Ascending aorta (tissue), 2 donors: ENCODE measurements around the gene TECPR1. TPM values are rescaled to one million over a fixed set of nuclear protein-coding genes. Genes with fewer than 3 reads are reported as not detected.

Source experiments
- DNase-seq, 2 donors: peaks; one replicate each; pipeline ENCODE4 v3.0.0-alpha.2; 2019; ENCODE audit warnings: low spot score in 2 of 2
- H3K27ac ChIP-seq, 2 donors: fragments of 200-600 bp; sonication (generic); one replicate each; pipeline ENCODE4 v1.5.1; 2016 to 2017; ENCODE audit warnings: mild to moderate bottlenecking in 1 of 2
- H3K27me3 ChIP-seq: fragments of 200-600 bp; sonication (generic); one replicate; pipeline ENCODE4 v1.5.1; 2017
- H3K36me3 ChIP-seq, 2 donors: fragments of 200-600 bp; sonication (generic); one replicate each; pipeline ENCODE4 v1.5.1; 2016
- H3K4me1 ChIP-seq, 2 donors: fragments of 200-600 bp; sonication (generic); one replicate each; pipeline ENCODE4 v1.5.1; 2016 to 2017; ENCODE audit warnings: mild to moderate bottlenecking in 1 of 2
- H3K4me3 ChIP-seq, 2 donors: fragments of 200-600 bp; sonication (generic); one replicate each; pipeline ENCODE4 v1.5.1; 2016 to 2017; ENCODE audit warnings: mild to moderate bottlenecking in 1 of 2
- H3K9me3 ChIP-seq, 2 donors: fragments of 200-600 bp; sonication (generic); one replicate each; pipeline ENCODE4 v1.5.1; 2016
- CTCF ChIP-seq, 3 experiments: fragments of 200-600 bp in 2 of 3; fragments of 450-650 bp in 1 of 3; sonication (generic) in 2 of 3; IDR thresholded peaks; one replicate each; pipeline ENCODE4 v1.5.1; 2016 to 2019; ENCODE audit warnings: antibody characterized with exemption in 3 of 3, mild to moderate bottlenecking in 1 of 3, moderate library complexity in 1 of 3
- intact Hi-C: fragments of 100-400 bp; cut with DNase I; formaldehyde crosslinking; loops from one replicate; pipeline ENCODE4 v1.15.1; 2023
- total RNA-seq: library from RNA; depleted of rRNA; stranded (reverse); fragments of >200 nt; gene quantifications from one replicate; pipeline ENCODE4 v1.1.0, GENCODE V29; 2016

Gene TECPR1
- total RNA-seq, 1 donor from 2014 or later = 28.1 TPM

GRCh38 chr7:98235901-98236300 lies 16.1 kb downstream of the TECPR1 start:
- Histone ChIP-seq H3K27me3 (no peaks in the 10 kb centered on the region), H3K4me3 (no peak overlapping the region), H3K4me1 (no peaks in the 10 kb centered on the region), H3K36me3 (peaks cover 25 to 60% of the 10 kb centered on the region in 2 donors), H3K9me3 (no peaks in the 10 kb centered on the region), H3K27ac (no peak overlapping the region)
- no peak for TF ChIP-seq CTCF (IDR thresholded peaks at IDR 0.05)
- no peak for DNase-seq
- intact Hi-C loops = no loop called here

GRCh38 chr7:98234429-98235147 lies 17.4 kb downstream of the TECPR1 start:
- no peaks in the 10 kb centered on the region for H3K4me1 ChIP-seq
- H3K4me3 ChIP-seq = no peak overlapping the region
- H3K27me3 ChIP-seq = no peaks in the 10 kb centered on the region
- no peak for DNase-seq
- intact Hi-C loops = no loop called here
- H3K36me3 ChIP-seq = peaks cover 20 to 56% of the 10 kb centered on the region in 2 donors
- TF ChIP-seq CTCF (IDR thresholded peaks at IDR 0.05) = no peak
- no peak overlapping the region for H3K27ac ChIP-seq
- no peaks in the 10 kb centered on the region for H3K9me3 ChIP-seq

- Histone ChIP-seq H3K4me3 (no peak overlapping the region), H3K36me3 (peaks cover 14 to 49% of the 10 kb centered on the region in 2 donors), H3K9me3 (no peaks in the 10 kb centered on the region), H3K27me3 (no peaks in the 10 kb centered on the region), H3K27ac (no peak overlapping the region), H3K4me1 (no peaks in the 10 kb centered on the region)
- no peak for DNase-seq
- intact Hi-C loops = no loop called here
- no peak for TF ChIP-seq CTCF (IDR thresholded peaks at IDR 0.05)
Measured at GRCh38 chr7:98233219-98234070, 18.6 kb downstream of the TECPR1 start.

DNA sequence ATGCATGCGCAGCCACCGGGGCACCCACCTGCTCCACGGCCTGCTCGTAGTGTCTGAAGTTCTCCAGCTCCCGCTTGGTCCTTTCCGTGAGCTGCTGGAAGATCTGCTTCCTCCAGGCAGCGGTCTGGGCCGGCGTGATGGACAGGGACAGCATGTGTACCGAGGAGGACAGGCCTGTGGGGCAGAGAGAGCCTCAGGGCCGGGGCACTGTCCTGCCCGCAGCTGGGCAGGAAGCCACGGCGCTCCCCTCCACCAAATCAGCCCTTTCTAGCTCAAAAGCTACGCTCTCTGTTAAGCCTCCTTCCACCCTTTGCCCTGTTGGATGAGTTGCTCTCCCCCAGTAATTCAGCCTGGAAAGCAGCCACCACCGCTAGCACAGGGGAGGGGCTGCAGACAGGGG lies 19.2 kb downstream of the TECPR1 start:
- intact Hi-C loops = no loop called here
- no peak for TF ChIP-seq CTCF (IDR thresholded peaks at IDR 0.05)
- peaks cover 11 to 49% of the 10 kb centered on the region in 2 donors for H3K36me3 ChIP-seq

GRCh38 chr7:98232263-98232585 lies 19.8 kb downstream of the TECPR1 start:
- intact Hi-C loops = no loop called here
- Histone ChIP-seq H3K27ac (no peak overlapping the region), H3K4me3 (no peak overlapping the region), H3K4me1 (no peaks in the 10 kb centered on the region), H3K9me3 (no peaks in the 10 kb centered on the region), H3K27me3 (no peaks in the 10 kb centered on the region), H3K36me3 (peaks cover 17 to 54% of the 10 kb centered on the region in 2 donors)
- TF ChIP-seq CTCF (IDR thresholded peaks at IDR 0.05) = no peak
- no peak for DNase-seq

More for the DNA sequence above, 19.2 kb downstream of the TECPR1 start:
- Histone ChIP-seq H3K9me3 (no peaks in the 10 kb centered on the region), H3K4me1 (no peaks in the 10 kb centered on the region), H3K27me3 (no peaks in the 10 kb centered on the region), H3K4me3 (no peak overlapping the region), H3K27ac (no peak overlapping the region)
- no peak for DNase-seq
